Naive thymus-derived CD4-positive, alpha-beta T cell (primary cell): ENCODE results near the gene HOXC5. TPM values are rescaled to one million over a fixed set of nuclear protein-coding genes. Genes with fewer than 3 reads are reported as not detected.

ENCODE experiments used
- ATAC-seq: fragments of 150-1000 bp; cut with Tn5 transposase; 2 replicates; pipeline ENCODE4 v1.10.0; 2021; ENCODE audit warnings: mild to moderate bottlenecking, moderate library complexity
- CTCF ChIA-PET: fragments of 350-600 bp; sonication (Branson Sonifier 250); formaldehyde crosslinking; loops from one replicate; lab custom pipeline; 2021; ENCODE audit warnings: antibody characterized with exemption; lab: Charles Lee
- POLR2A ChIA-PET: fragments of 350-600 bp; sonication (Branson Sonifier 250); formaldehyde crosslinking; loops from one replicate; lab custom pipeline; 2021; ENCODE audit warnings: antibody characterized with exemption, inconsistent platforms; lab: Charles Lee
- DNase-seq, 9 donors: peaks; one replicate each; pipeline versions ENCODE4 v3.0.0 to v3.0.0-alpha.2; 2020 to 2022; ENCODE audit warnings: mixed read lengths in 1 of 9
- H3K27ac ChIP-seq: one replicate; pipeline ENCODE4 v1.7.0; 2013; ENCODE audit warnings: mild to moderate bottlenecking, low read depth, low read length, moderate library complexity
- H3K27me3 ChIP-seq, 2 donors: one replicate each; pipeline ENCODE4 v1.7.0; 2013; ENCODE audit warnings: low read length in 2 of 2, mild to moderate bottlenecking in 2 of 2, moderate library complexity in 2 of 2; ENCODE audit not compliant: control insufficient read depth in 2 of 2, insufficient read depth in 2 of 2
- H3K36me3 ChIP-seq, 3 experiments: 1 replicate in 2 of 3; 2 replicates in 1 of 3; pipeline ENCODE4 v1.7.0; 2013; ENCODE audit warnings: low read length in 3 of 3, mild to moderate bottlenecking in 3 of 3, moderate library complexity in 1 of 3; ENCODE audit not compliant: insufficient read depth in 3 of 3, control insufficient read depth in 2 of 3
- H3K4me1 ChIP-seq, 2 donors: one replicate each; pipeline ENCODE4 v1.7.0; 2013; ENCODE audit warnings: low read length in 2 of 2, mild to moderate bottlenecking in 2 of 2, moderate library complexity in 1 of 2; ENCODE audit not compliant: control insufficient read depth in 2 of 2, insufficient read depth in 2 of 2
- H3K4me3 ChIP-seq: 2 replicates; pipeline ENCODE4 v1.7.0; 2013; ENCODE audit warnings: mild to moderate bottlenecking, low read length
- H3K9me3 ChIP-seq, 3 experiments: 1 replicate in 2 of 3; 2 replicates in 1 of 3; pipeline ENCODE4 v1.7.0; 2013; ENCODE audit warnings: low read length in 3 of 3; ENCODE audit not compliant: control insufficient read depth in 2 of 3
- H3K27ac Mint-ChIP-seq, 9 donors: one replicate each; pipeline ENCODE4 v1.8.0; 2020 to 2022; ENCODE audit warnings: mixed read lengths in 9 of 9, mild to moderate bottlenecking in 8 of 9, moderate library complexity in 5 of 9, inconsistent platforms in 2 of 9
- H3K27me3 Mint-ChIP-seq, 5 donors: one replicate each; pipeline ENCODE4 v1.8.0; 2021 to 2022; ENCODE audit warnings: mixed read lengths in 5 of 5, mild to moderate bottlenecking in 1 of 5
- H3K36me3 Mint-ChIP-seq, 5 donors: one replicate each; pipeline ENCODE4 v1.8.0; 2020 to 2022; ENCODE audit warnings: mixed read lengths in 5 of 5, mild to moderate bottlenecking in 3 of 5, inconsistent platforms in 1 of 5
- H3K4me1 Mint-ChIP-seq, 7 donors: one replicate each; pipeline ENCODE4 v1.8.0; 2020 to 2022; ENCODE audit warnings: mixed read lengths in 7 of 7, mild to moderate bottlenecking in 3 of 7, inconsistent platforms in 1 of 7
- H3K4me3 Mint-ChIP-seq, 10 donors: one replicate each; pipeline ENCODE4 v1.8.0; 2020 to 2022; ENCODE audit warnings: mild to moderate bottlenecking in 10 of 10, mixed read lengths in 10 of 10, moderate library complexity in 6 of 10, inconsistent platforms in 2 of 10
- H3K9me3 Mint-ChIP-seq, 11 donors: one replicate each; pipeline ENCODE4 v1.8.0; 2020 to 2022; ENCODE audit warnings: mixed read lengths in 11 of 11, mild to moderate bottlenecking in 4 of 11, inconsistent platforms in 1 of 11, moderate library complexity in 1 of 11
- intact Hi-C, 2 donors: fragments of 100-400 bp; cut with micrococcal nuclease; formaldehyde crosslinking; loops; one replicate each; pipeline ENCODE4 v1.15.1; 2023
- polyA plus RNA-seq, 2 donors: library from polyadenylated mRNA; unstranded; fragments of 300-500 nt; fragmentation: Illumina TruSeq; gene quantifications; one replicate each; pipeline ENCODE4 v1.2.3, GENCODE V29; 2021
- total RNA-seq, 6 experiments: library from RNA in 5 of 6; stranded (reverse) in 5 of 6; gene quantifications; 1 replicate in 5 of 6; 2 replicates in 1 of 6; pipeline ENCODE4 v1.2.3 and lab custom pipeline; 2021 to 2026

HOXC5 gene
- total and polyA plus RNA-seq, 7 experiments from 2014 or later: not detected

DNA sequence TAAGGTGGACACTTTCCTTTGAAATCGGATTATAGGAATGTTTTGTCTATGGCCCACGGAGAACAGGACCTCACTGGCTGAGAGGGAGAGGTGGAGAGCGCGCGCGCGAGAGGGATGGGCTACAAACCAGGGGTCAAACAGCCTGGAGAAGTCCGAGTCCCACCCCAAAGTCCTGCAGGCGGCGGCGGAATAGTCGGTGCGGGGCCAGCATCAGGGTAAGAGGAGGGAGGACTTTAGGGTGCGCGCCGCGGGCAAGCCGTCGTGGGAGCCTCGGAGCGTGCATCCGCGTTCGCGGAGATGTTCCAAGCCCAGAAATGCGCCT, 27.4 kb upstream of the HOXC5 start:
- intact Hi-C loops: loop anchor here (5.0 to 10.0 kb wide), 2 partner anchors 132 to 369 kb away; no protein-coding TSS in a partner anchor
- ChIA-PET POLR2A (interaction anchor here (0.7 kb wide), 1 partner anchor 210 kb away, joined by 3 read pairs; no protein-coding TSS in a partner anchor), CTCF (interaction anchor here (0.6 to 7.0 kb wide), 9 partner anchors 11 to 441 kb away, joined by 3 to 71 read pairs (median 6); partner anchors contain the start of gene SMUG1)
- peak overlapping the region in 8 of 10 donors; percentile 15 to 91 (median 82) for H3K4me3 Mint-ChIP-seq
- H3K4me1 Mint-ChIP-seq: peaks cover 6 to 50% (median 23%) of the 10 kb centered on the region in 7 donors
- DNase-seq (no peak), ATAC-seq (no peak)
- H3K27ac Mint-ChIP-seq: peak overlapping the region in 2 of 9 donors; percentile 6 to 42
- Histone ChIP-seq H3K4me3 (no peak overlapping the region), H3K27me3 (peaks cover 19 to 76% of the 10 kb centered on the region in 2 donors), H3K4me1 (peaks cover 7 to 17% of the 10 kb centered on the region in 2 donors), H3K36me3 (no peaks in the 10 kb centered on the region), H3K27ac (no peak overlapping the region), H3K9me3 (no peaks in the 10 kb centered on the region)
- no peaks in the 10 kb centered on the region for H3K36me3 Mint-ChIP-seq
- peaks cover 89 to 97% (median 93%) of the 10 kb centered on the region in 5 donors for H3K27me3 Mint-ChIP-seq
- peaks cover 0 to 2% (median 0%) of the 10 kb centered on the region in 11 donors for H3K9me3 Mint-ChIP-seq

DNA sequence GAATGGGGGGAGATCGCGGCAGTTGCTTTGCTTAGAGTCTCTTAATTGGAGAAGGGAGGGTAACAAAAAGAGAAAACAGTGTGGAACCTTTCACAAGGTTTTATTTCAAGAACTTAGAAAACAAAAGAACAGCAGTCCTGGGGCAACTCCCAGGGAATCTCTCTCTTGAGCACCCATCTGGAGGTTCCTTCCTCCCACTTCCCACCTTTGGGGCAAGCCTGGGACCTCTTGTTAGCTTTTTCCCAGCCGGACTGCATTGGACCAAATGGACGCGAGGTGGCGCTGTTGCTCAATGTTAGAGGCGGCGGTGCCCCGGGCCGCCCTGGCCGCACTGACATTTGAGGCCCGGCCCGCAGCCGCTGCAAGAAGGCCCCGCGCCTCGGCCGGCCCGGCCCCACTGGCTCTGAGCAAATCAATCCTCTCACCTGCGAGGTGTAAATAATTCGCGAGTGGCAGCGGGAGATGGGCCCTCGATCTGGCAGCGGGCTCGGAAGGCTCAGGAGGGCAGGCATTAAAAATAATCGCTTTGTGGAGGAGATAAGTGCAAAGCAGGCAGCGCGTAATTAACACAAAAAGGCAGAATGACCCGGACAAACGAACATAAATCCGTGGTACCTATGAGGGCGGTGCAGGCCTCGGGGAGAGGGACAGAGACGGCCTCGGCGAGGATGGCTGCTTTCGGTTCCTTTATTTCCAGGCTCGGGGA, 26.8 kb upstream of the HOXC5 start:
- Histone ChIP-seq H3K4me1 (peaks cover 6 to 20% of the 10 kb centered on the region in 2 donors), H3K9me3 (no peaks in the 10 kb centered on the region), H3K4me3 (peak overlapping the region; percentile 45), H3K27me3 (peaks cover 24 to 77% of the 10 kb centered on the region in 2 donors), H3K36me3 (no peaks in the 10 kb centered on the region), H3K27ac (no peak overlapping the region)
- ChIA-PET POLR2A (interaction anchor here (0.7 kb wide), 1 partner anchor 210 kb away, joined by 3 read pairs; no protein-coding TSS in a partner anchor), CTCF (interaction anchor here (0.6 to 7.0 kb wide), 11 partner anchors 11 to 441 kb away, joined by 3 to 71 read pairs (median 5); partner anchors contain the start of gene SMUG1)
- ATAC-seq: peak; percentile 90
- Mint-ChIP-seq H3K27me3 (peaks cover 90 to 97% (median 92%) of the 10 kb centered on the region in 5 donors), H3K4me3 (peak overlapping the region; percentile 79 to 91 (median 84)), H3K27ac (peak overlapping the region in 1 of 9 donors; percentile 6), H3K9me3 (peaks cover 0 to 2% (median 0%) of the 10 kb centered on the region in 11 donors), H3K36me3 (no peaks in the 10 kb centered on the region), H3K4me1 (peaks cover 9 to 53% (median 23%) of the 10 kb centered on the region in 7 donors)
- DNase-seq: peak; percentile 67 to 89 (median 79)
- intact Hi-C loops: loop anchor here (1.0 to 10.0 kb wide), 10 partner anchors 11 to 369 kb away; no protein-coding TSS in a partner anchor

DNA sequence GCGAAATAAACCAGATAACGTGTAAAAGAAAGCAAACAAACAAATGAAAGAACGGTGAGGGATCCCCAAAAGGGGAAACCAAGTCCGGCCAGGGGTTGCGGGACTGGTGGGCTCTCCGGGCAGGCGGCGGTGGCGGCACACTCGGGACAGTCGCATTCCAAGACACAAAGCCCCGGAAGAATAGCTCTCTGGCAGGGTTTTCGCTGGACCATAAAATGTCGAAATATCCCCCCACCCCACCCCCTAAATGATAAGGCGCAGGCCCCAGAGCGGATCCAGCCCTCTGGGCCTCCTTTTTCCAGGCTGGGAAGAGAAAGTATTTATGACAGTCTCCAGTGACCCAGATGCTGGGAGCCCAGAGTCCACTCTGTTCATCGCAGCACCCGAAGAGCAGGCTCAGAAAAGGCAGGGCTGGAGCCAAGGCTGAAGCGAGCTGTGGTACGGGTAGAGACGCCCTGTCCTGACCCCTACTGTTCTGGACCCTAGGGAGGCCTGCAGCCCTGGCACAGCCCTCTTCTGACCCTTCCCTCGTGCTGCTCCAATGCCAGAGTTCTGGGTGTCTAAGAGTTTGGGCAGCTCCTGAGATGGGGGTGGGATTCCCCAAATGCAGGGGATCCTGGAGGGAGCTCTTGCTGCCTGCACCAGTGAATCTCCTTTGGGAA, 26.2 kb upstream of the HOXC5 start:
- peak overlapping the region; percentile 45 for H3K4me3 ChIP-seq
- H3K27me3 Mint-ChIP-seq: peaks cover 90 to 97% (median 92%) of the 10 kb centered on the region in 5 donors
- peak overlapping the region in 1 of 9 donors; percentile 8 for H3K27ac Mint-ChIP-seq
- H3K36me3 Mint-ChIP-seq: no peaks in the 10 kb centered on the region
- H3K36me3 ChIP-seq: no peaks in the 10 kb centered on the region
- intact Hi-C loops: loop anchor here (1.0 to 10.0 kb wide), 10 partner anchors 11 to 368 kb away; no protein-coding TSS in a partner anchor
- DNase-seq (no peak), ATAC-seq (no peak)
- H3K4me3 Mint-ChIP-seq: peak overlapping the region; percentile 79 to 91 (median 84)
- H3K9me3 ChIP-seq: no peaks in the 10 kb centered on the region
- H3K4me1 ChIP-seq: peaks cover 6 to 23% of the 10 kb centered on the region in 2 donors
- POLR2A ChIA-PET: no interaction called here
- H3K4me1 Mint-ChIP-seq: peaks cover 15 to 60% (median 29%) of the 10 kb centered on the region in 7 donors
- H3K27me3 ChIP-seq: peaks cover 29 to 78% of the 10 kb centered on the region in 2 donors
- H3K9me3 Mint-ChIP-seq: no peaks in the 10 kb centered on the region
- CTCF ChIA-PET: interaction anchor here (0.6 to 7.0 kb wide), 10 partner anchors 11 to 224 kb away, joined by 3 to 71 read pairs (median 4); partner anchors contain the start of gene SMUG1
- no peak overlapping the region for H3K27ac ChIP-seq

DNA sequence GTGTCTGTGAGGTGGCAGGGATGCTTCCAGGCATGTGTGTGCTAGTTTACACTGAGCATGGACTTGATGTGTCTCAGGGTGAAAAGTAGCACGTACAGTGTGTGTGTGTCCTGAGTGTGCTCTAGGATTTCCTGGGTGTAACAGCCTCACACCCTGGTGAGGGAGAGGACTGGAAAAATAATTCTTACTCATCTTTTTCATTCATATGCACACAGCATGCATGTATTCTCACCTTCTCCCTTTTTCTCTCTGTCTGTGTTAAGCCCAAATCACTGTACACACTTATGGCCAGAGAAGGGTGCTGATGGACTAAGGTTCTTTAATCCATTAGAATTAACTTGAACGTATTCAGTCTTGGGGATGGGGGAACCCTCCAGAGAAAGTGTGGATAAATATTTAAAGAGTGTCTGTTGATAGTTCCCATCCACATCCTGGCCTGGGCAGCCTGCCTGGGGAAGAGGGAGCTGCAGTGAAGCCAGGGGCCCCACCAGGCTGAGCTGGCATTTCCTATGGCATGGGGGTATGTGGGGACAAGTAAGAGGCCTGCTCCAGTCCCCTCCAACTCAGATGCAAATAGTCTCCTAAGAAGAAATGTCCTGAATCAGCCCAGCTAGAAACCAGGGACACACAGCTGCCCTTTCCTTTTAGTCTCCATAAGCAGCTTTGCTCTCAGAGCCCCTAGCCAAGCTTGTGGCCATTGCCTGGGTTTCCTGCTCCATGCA, 25.2 kb upstream of the HOXC5 start:
- no peaks in the 10 kb centered on the region for H3K9me3 Mint-ChIP-seq
- Histone ChIP-seq H3K4me3 (no peak overlapping the region), H3K27ac (no peak overlapping the region), H3K36me3 (no peaks in the 10 kb centered on the region), H3K9me3 (no peaks in the 10 kb centered on the region), H3K4me1 (peaks cover 6 to 23% of the 10 kb centered on the region in 2 donors), H3K27me3 (peaks cover 29 to 67% of the 10 kb centered on the region in 2 donors)
- no peaks in the 10 kb centered on the region for H3K36me3 Mint-ChIP-seq
- CTCF ChIA-PET: interaction anchor here (1.0 to 7.0 kb wide), 7 partner anchors 25 to 223 kb away, joined by 3 to 71 read pairs (median 5); partner anchors contain the start of genes HOXC5 and SMUG1
- ATAC-seq (no peak), DNase-seq (no peak)
- peaks cover 15 to 56% (median 28%) of the 10 kb centered on the region in 7 donors for H3K4me1 Mint-ChIP-seq
- intact Hi-C loops: loop anchor here (2.0 to 10.0 kb wide), 3 partner anchors 19 to 367 kb away; no protein-coding TSS in a partner anchor
- peaks cover 90 to 97% (median 92%) of the 10 kb centered on the region in 5 donors for H3K27me3 Mint-ChIP-seq
- POLR2A ChIA-PET: no interaction called here
- H3K27ac Mint-ChIP-seq: peak overlapping the region in 1 of 9 donors; percentile 8
- peak overlapping the region in 5 of 10 donors; percentile 11 to 91 (median 40) for H3K4me3 Mint-ChIP-seq

DNA sequence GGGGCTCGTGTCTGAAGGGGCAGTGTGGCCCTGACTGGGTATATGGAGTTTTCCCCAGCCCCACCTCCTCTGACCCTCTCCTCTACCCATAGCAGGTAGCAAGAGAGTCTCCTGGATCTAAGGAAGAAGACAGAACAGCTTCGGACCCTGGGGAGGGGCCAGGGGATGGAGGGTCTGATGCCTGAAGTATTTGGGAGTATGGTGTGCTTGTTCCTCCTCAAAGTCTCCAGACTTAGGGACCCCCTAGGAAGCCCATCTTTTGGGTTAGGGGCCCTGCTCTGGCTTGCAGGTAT, 24.6 kb upstream of the HOXC5 start:
- peaks cover 15 to 53% (median 28%) of the 10 kb centered on the region in 7 donors for H3K4me1 Mint-ChIP-seq
- no peaks in the 10 kb centered on the region for H3K9me3 Mint-ChIP-seq
- no peak overlapping the region for H3K27ac Mint-ChIP-seq
- Histone ChIP-seq H3K36me3 (no peaks in the 10 kb centered on the region), H3K9me3 (no peaks in the 10 kb centered on the region), H3K4me1 (peaks cover 6 to 23% of the 10 kb centered on the region in 2 donors), H3K27ac (no peak overlapping the region), H3K4me3 (no peak overlapping the region), H3K27me3 (peaks cover 29 to 65% of the 10 kb centered on the region in 2 donors)
- no peak for DNase-seq
- H3K36me3 Mint-ChIP-seq: no peaks in the 10 kb centered on the region
- peaks cover 90 to 97% (median 92%) of the 10 kb centered on the region in 5 donors for H3K27me3 Mint-ChIP-seq
- CTCF ChIA-PET: interaction anchor here (1.1 to 7.0 kb wide), 4 partner anchors 25 to 199 kb away, joined by 5 to 71 read pairs (median 46); partner anchors contain the start of genes HOXC5 and SMUG1
- POLR2A ChIA-PET: no interaction called here
- ATAC-seq: no peak
- peak overlapping the region in 4 of 10 donors; percentile 36 to 75 (median 53) for H3K4me3 Mint-ChIP-seq
- intact Hi-C loops: loop anchor here (2.0 to 10.0 kb wide), 3 partner anchors 19 to 367 kb away; no protein-coding TSS in a partner anchor
